Omental fat pad (tissue), 4 donors: Measurements from ENCODE around the gene FAM163A. TPM values are rescaled to one million over a fixed set of nuclear protein-coding genes. Genes with fewer than 3 reads are reported as not detected.

Source experiments
- ATAC-seq: fragments of 150-250 bp; one replicate; pipeline ENCODE4 v1.9.1; 2016; ENCODE audit warnings: mild to moderate bottlenecking, moderate library complexity; ENCODE audit not compliant: low FRiP score
- DNase-seq: peaks from one replicate; pipeline ENCODE4 v3.0.0-alpha.2; 2019; ENCODE audit warnings: low spot score
- CTCF ChIP-seq, 3 donors: fragments of 450-650 bp; IDR thresholded peaks; one replicate each; pipeline ENCODE4 v1.5.1; 2016 to 2017; ENCODE audit warnings: antibody characterized with exemption in 3 of 3, mild to moderate bottlenecking in 3 of 3, moderate library complexity in 2 of 3
- total RNA-seq, 4 donors: library from RNA; depleted of rRNA; stranded (reverse); fragments of >200 nt; gene quantifications; one replicate each; pipeline ENCODE4 v1.1.0, GENCODE V29; 2016

The FAM163A gene
- total RNA-seq, 4 donors from 2014 or later = 0.13 to 0.56 TPM; not detected in 2

- DNase-seq (no peak), ATAC-seq (no peak)
- TF ChIP-seq CTCF (IDR thresholded peaks at IDR 0.05) = no peak
Observed at GRCh38 chr1:179807291-179807690, 64.2 kb downstream of the FAM163A start.

GRCh38 chr1:179807691-179808485 lies 64.8 kb downstream of the FAM163A start:
- DNase-seq (no peak), ATAC-seq (no peak)
- TF ChIP-seq CTCF (IDR thresholded peaks at IDR 0.05) = no peak

GRCh38 chr1:179808503-179808902 lies 65.4 kb downstream of the FAM163A start:
- no peak for TF ChIP-seq CTCF (IDR thresholded peaks at IDR 0.05)
- no peak for ATAC-seq
- no peak for DNase-seq

GRCh38 chr1:179809506-179810366 lies 66.6 kb downstream of the FAM163A start:
- ATAC-seq = no peak
- DNase-seq = no peak
- TF ChIP-seq CTCF (IDR thresholded peaks at IDR 0.05) = peak in 2 of 3 donors; percentile 11 to 85

- ATAC-seq (no peak), DNase-seq (no peak)
- TF ChIP-seq CTCF (IDR thresholded peaks at IDR 0.05) = no peak
Observed at GRCh38 chr1:179810367-179810715, 67.2 kb downstream of the FAM163A start.

- no peak for ATAC-seq
- no peak for TF ChIP-seq CTCF (IDR thresholded peaks at IDR 0.05)
- no peak for DNase-seq
Observed at GRCh38 chr1:179812501-179813292, 69.6 kb downstream of the FAM163A start.
